NCI-H524 (cell line): ENCODE results near the gene SPG21.

Experiments
- DNase-seq, 2 experiments: peaks; one replicate each; lab custom pipeline; 2025; lab: John Stamatoyannopoulos, UW

Gene SPG21

DNA sequence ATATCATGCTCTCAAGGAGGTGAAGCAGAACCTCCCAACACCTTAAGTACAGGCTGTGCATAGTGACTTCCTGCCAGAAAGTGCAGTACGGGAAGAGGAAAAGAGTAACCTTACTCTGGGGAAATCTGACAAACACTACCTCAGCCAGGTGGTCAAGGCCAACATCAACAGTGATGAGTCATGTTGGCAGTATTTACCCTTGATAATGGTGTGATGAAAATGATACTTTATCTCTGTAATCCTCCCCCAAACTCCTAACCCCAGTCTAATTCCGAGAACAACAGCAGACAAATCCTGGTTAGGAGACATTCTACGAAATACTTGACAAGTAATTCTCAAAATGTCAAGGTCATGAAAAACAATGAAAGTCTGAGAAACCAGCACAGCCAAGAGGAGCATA, 51.5 kb downstream of the SPG21 start:
- DNase-seq: no peak

DNA sequence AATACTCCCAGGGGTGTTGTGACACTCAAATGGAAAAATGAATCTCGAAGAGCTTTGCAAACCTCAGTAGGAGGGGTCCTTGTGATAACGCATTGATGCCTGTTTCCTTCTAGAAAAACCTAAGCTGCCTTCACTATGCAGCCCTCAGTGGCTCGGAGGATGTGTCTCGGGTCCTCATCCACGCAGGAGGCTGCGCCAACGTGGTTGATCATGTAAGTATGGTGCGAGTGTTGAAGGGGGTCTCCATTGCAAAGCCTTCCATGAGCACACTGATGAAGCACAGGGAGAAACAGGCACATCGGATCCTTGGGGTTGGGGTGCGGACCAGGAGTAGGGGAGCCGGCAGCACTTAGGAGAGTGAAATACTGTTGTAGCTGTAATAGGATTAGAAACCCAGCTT, 55.7 kb downstream of the SPG21 start:
- DNase-seq: no peak

DNA sequence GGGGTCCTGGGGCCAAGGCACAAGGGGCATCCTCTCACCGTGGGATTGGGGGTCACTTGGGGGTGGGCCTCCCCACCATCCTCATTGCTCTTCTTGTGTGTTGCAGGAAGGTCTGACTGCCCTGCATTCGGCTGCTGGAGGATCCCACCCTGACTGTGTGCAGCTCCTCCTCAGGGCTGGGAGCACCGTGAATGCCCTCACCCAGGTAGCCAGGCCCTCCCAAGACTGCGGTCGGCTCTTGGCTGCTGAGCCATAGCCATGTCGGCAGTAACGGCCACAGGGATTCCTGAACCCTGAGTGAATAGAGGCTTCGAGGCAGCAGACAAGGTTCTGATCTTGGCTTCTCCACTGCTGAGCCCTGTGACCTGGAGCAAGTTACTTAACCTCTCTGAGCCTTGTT, 58.3 kb downstream of the SPG21 start:
- no peak for DNase-seq

DNA sequence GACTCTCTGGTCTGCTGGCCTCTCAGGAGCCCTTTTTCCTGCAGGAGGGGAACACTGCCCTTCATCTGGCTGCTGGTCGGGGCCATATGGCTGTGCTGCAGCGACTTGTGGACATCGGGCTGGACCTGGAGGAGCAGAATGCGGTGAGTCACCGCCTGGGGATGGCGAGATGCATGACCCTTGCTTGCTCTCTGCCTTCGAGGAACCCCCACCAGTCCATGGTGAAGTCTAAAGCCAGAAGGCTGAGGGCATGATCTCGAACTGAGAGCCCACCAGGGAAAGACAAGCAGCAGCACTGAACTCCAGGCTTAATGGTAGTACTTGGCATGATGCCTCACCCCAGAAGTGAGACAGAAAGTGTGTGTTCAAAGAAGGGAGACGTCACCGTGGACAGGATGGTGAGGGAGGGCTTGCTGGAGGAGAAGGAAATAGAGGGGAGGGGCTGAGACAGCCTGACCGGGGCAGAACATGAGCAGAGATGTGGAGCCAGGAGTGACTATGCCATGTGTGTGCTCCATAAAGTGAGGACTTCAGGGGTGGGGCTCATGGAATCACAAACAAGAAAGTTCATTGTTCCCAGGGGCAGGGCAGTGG, 58.8 kb downstream of the SPG21 start:
- DNase-seq: no peak

DNA sequence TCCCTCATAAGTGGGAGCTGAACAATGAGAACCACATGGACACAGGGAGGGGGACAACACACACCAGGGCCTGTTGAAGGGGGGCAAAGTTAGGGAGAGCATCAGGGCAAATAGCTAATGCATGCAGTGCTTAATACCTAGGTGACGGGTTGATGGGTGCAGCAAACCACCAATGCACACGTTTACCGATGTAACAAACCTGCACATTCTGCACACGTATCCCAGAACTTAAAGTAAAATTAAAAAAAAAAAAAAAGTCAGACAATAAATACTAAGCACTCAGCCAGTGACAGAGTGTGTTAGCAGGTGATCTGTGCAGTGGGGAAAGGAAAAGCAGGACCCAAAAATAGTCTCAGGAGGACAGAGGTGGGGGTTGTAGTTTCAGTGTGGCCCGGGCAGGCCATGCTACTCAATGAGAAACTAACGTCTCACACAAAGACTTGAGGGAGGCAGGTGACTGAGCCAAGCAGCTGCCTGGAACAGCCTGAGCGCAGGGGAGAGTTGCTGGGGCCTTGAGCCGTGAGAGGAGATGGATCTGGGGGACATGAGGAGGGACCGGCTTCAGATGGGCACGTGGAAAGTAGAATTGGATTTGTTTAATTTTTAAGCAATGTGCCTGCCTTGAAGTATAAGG, 59.6 kb downstream of the SPG21 start:
- DNase-seq: no peak

DNA sequence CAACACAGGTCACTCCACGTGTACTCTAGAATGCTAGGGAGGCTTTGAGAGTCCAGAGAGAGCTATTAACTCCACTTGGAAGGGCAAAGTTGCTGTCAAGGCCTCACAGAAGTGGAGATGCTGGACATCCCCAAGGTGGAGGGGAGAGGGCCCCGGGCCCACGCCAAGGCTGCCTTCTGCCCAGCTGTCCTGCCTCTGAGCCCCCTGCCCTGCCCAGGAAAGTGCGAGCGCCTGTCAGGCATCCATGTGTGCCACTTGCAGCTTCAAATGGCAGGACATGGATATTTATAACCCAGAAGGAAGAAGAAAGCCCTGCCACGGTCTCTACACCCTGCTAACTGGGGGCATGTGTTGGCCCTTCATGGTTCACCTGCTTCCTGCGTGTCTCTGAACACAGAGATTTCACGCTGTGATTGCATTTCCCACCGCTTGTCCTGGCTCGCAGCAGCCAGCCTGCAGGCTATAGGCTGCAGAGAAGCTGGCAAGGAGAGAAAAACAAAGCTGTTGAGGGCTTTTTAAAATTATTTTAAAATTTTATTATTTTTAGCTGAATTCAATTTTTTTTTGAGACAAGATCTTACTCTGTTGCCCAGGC, 61.0 kb downstream of the SPG21 start:
- no peak for DNase-seq

DNA sequence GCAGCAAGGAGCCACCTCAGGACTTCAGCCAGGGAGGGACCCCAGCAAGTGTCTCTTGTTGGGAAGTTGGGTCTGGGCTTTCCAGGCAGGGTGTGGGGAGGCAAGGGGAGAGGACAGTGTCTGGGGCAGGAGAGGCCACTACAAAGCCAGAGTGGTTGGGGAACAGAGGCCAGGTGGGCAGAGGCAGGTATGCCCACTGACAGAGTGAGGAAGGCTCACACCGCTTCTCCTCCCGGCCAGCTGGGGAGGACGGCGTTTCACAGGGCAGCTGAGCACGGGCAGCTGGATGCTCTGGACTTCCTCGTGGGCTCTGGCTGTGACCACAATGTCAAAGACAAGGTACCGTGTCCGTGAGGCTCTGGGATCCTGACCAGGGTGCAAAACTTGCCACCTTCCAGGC, 63.1 kb downstream of the SPG21 start:
- no peak for DNase-seq

DNA sequence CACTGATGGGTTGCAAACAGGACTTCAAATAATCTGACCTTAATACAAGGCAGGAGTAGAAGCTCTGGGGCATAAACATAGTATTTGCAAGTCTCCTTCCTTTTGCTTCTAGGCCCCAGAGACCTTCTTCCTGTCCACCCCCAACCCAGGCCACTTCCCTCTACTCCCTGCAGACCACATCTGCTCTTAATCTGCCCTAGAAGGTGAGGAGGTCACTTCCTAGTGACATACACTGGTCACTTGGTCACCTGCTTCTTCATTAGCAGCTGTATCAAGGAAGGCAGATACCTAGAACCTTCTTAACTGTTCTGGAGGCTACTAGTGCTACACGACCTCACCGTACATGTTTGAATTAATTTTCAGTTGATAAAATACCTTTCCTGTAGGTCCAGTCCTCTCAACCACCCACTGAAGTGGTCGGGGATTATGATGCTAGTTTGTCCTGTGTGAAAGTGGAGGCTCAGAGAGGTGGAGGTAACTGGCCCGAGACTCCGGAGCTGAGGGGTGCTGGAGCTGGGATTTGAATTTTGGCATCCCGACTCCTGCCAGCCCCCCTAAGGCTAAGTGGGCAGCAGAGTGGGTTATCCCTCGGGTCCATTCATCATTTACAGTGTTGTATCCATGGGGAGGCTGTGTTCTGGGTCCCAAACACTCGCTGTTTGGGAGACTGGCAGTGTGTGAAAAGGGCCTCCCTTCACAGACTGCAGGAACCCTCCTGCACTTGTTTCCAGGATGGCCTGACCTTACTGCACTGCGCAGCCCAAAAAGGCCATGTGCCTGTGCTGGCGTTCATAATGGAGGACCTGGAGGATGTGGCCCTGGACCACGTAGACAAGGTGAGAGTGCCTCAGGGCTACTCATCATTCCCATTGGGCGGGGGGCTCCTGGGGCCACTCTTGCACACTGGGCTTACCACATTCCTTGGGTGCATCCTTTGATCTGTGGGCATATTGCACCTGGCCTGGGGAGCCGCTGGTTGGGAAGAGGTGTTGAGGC, 64.1 kb downstream of the SPG21 start:
- DNase-seq: no peak

DNA sequence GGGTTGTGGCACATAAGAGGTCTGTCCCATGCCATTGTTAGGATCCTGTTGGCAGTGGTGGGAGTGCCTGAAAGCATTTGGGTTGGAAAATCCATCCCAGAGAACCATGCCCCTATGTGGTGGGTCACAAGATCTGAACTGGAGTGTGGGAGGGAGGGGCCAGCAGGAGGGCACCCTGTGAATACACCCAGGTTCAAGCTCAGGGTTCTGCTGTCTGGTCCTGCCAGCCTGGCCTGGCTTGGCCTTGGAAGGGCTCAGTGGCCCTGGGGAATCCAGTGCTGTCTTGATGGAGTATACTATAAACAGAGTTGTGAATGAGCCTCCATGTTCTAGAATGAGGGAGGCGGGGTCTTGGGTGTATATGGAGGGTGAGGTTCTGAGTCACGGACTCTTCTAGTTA, 66.2 kb downstream of the SPG21 start:
- no peak for DNase-seq

DNA sequence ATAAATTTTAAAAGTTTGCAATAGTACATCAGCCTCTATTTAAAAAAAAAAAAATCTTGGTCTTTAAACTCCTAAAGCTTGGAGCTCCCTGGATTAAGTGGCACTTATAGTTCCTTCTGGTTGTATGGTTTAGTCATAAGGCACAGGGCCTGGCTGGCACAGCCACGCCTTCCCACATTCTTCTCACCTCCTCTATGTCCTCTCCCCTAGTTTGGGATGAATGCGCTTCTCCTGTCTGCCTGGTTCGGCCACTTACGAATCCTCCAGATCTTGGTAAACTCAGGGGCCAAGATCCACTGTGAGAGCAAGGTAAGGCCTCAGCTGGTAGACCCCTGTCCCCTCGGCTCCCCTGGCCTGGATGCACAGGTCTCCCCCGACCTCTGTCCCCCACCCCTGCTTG, 68.0 kb downstream of the SPG21 start:
- DNase-seq: no peak

DNA sequence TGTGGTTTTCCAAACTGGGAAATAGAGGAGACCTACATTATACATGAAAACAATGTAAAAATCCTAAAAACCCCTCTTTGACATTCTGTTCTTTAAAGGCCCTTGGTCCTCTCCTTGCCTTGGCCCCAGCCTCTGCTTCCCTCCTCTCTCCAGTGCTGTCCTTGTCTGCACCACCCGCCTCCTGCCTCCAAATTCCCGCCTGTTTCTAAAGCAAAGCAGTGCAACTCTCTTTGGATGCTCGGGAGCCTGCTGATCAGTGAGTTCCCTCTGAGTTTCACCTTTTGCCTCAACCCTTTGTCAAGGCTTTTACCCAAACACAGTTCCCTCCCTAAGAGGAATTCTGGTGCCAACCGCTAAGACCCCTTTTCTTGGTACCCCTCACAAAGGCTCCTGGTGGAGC, 70.0 kb downstream of the SPG21 start:
- no peak for DNase-seq

DNA sequence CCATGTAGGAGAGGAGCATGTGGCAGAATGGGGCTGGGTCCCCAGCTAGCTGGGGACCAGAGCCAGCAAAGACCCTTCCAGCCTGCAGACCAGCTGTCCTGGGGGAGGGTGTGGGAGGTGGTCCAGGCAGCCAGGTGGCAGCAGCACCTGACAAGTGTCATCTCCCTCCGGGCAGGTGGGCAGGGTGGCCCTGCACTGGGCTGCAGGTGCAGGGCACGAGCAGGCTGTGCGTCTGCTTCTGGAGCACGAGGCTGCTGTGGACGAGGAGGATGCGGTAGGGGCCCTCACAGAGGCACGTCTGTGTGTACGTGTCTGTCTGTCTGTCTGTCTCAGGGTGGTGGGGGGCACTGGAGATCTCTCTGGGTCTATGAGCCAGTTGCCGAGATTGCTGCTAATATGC, 72.5 kb downstream of the SPG21 start:
- no peak for DNase-seq

DNA sequence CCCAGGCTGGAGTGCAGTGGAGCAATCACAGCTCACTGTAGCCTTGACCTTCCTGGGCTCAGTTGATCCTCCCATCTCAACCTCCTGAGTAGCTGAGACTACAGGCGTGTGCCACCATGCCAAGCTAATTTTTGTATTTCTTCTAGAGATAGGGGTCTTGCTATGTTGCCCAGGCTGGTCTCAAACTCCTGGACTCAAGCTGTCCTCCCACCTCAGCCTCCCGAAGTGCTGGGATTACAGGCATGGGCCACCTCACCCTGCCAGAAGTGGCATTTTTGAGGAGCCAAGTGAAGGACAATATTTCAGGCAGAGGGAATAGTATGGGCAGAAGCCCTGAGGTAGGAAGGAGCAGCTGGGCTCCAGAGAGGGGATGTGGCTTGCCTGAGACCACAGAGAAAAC, 73.3 kb downstream of the SPG21 start:
- no peak for DNase-seq

DNA sequence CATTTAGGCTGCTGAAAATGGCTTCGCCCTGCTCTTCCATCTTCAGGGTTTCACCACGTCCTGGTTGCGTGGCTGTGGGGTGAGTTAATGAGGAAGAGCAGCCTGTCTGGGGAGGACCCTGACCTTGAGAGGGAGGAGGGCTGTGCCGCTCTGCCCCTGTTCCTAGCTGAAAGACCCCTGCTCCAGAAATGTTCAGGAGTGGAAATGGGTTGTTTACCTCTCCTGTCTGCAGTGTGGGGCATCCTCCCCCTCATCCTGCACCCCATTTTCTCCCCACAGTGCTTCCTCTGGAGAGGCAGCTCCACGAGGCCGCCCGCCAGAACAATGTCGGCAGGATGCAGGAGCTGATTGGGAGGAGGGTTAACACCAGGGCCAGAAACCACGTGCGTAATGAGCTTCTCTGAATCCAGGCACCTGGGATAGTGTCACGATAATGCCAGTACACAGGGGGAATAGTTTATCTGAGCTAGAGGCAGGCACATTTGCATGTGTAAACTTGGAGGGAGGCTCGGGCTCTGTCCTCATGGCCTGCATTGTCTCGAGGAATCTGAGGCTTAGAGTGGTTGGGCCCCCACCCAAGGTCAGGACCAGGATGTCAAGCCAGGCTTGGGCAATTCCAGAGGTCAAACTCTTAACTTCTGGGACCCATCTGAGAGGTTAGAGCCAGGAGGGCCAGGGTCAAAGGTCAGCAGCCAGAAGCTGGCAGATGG, 74.0 kb downstream of the SPG21 start:
- DNase-seq: no peak
